ENCODE data around the gene OLFM2.

DNA sequence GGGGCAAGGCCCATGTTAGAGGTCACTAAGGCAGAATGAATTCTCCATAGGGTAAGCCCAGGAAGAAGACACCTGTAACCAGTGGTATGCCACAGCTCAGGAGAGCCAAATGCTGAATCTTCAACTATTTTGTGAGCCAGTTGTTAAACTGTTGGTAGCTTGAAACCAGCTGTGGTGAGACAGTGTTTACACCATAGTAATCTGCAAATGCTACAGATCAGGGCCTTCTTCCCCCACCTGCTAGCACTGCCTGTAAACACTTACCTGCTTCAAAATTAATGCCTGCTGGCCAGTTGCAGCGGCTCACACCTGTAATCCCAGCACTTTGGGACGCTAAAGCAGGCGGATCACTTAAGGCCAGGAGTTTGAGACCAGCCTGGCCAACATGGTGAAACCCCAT is 129.5 kb downstream of the OLFM2 start:
- no peak for TF ChIP-seq RAD21 (IDR thresholded peaks at IDR 0.05; ENCODE audit: low read depth)
- TF ChIP-seq EP300 (IDR thresholded peaks at IDR 0.05; ENCODE audit: borderline replicate concordance): no peak
- TF ChIP-seq YY1 (IDR thresholded peaks at IDR 0.05; ENCODE audit: low read depth): no peak
- TF ChIP-seq, protein P1, sequence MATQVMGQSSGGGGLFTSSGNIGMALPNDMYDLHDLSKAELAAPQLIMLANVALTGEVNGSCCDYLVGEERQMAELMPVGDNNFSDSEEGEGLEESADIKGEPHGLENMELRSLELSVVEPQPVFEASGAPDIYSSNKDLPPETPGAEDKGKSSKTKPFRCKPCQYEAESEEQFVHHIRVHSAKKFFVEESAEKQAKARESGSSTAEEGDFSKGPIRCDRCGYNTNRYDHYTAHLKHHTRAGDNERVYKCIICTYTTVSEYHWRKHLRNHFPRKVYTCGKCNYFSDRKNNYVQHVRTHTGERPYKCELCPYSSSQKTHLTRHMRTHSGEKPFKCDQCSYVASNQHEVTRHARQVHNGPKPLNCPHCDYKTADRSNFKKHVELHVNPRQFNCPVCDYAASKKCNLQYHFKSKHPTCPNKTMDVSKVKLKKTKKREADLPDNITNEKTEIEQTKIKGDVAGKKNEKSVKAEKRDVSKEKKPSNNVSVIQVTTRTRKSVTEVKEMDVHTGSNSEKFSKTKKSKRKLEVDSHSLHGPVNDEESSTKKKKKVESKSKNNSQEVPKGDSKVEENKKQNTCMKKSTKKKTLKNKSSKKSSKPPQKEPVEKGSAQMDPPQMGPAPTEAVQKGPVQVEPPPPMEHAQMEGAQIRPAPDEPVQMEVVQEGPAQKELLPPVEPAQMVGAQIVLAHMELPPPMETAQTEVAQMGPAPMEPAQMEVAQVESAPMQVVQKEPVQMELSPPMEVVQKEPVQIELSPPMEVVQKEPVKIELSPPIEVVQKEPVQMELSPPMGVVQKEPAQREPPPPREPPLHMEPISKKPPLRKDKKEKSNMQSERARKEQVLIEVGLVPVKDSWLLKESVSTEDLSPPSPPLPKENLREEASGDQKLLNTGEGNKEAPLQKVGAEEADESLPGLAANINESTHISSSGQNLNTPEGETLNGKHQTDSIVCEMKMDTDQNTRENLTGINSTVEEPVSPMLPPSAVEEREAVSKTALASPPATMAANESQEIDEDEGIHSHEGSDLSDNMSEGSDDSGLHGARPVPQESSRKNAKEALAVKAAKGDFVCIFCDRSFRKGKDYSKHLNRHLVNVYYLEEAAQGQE (IDR thresholded peaks at IDR 0.05; ENCODE audit: low read depth): no peak
- TF ChIP-seq MAX (IDR thresholded peaks at IDR 0.05): no peak
- TF ChIP-seq TAF1 (IDR thresholded peaks at IDR 0.05; ENCODE audit: low read depth): no peak
- no peak for TF ChIP-seq CEBPB (IDR thresholded peaks at IDR 0.05)
- no peak for TF ChIP-seq EGR1 (IDR thresholded peaks at IDR 0.05)
- TF ChIP-seq FOXM1 (IDR thresholded peaks at IDR 0.05; ENCODE audit: borderline replicate concordance, low read depth): no peak
- TF ChIP-seq TEAD4 (IDR thresholded peaks at IDR 0.05): no peak
- no peak for TF ChIP-seq NFIC (IDR thresholded peaks at IDR 0.05)
- TF ChIP-seq, protein P2, sequence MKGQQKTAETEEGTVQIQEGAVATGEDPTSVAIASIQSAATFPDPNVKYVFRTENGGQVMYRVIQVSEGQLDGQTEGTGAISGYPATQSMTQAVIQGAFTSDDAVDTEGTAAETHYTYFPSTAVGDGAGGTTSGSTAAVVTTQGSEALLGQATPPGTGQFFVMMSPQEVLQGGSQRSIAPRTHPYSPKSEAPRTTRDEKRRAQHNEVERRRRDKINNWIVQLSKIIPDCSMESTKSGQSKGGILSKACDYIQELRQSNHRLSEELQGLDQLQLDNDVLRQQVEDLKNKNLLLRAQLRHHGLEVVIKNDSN (IDR thresholded peaks at IDR 0.05): no peak
- TF ChIP-seq ZBTB7A (IDR thresholded peaks at IDR 0.05; ENCODE audit: low read depth): no peak

Measured in Ishikawa (cell line).